Measurements from ENCODE around the gene SLC31A1.

Gene SLC31A1

GRCh38 chr9:113177251-113177650, 44.1 kb upstream of the SLC31A1 start:
- peaks cover 94% of the 10 kb centered on the region for H3K36me3 ChIP-seq (ENCODE audit: control insufficient read depth, low read length)
- H3K27ac ChIP-seq (ENCODE audit: low read depth, low read length) = no peak overlapping the region

GRCh38 chr9:113178087-113178486, 43.3 kb upstream of the SLC31A1 start:
- H4K20me1 ChIP-seq (ENCODE audit: control insufficient read depth, insufficient read depth, low read depth, low read length) = no peaks in the 10 kb centered on the region
- H3K9me3 ChIP-seq (ENCODE audit: control insufficient read depth, insufficient read depth, low read length) = no peaks in the 10 kb centered on the region
- H3K4me1 ChIP-seq (ENCODE audit: control insufficient read depth, low read length) = peaks cover 18% of the 10 kb centered on the region
- peaks cover 94% of the 10 kb centered on the region for H3K36me3 ChIP-seq (ENCODE audit: control insufficient read depth, low read length)
- H3K4me3 ChIP-seq (ENCODE audit: low read length) = no peak overlapping the region
- no peaks in the 10 kb centered on the region for H3F3A ChIP-seq (ENCODE audit: control insufficient read depth, insufficient read depth)
- no peaks in the 10 kb centered on the region for H3K27me3 ChIP-seq (ENCODE audit: control insufficient read depth, low read length)
- H3K27ac ChIP-seq (ENCODE audit: low read depth, low read length) = no peak overlapping the region
- H3K9me2 ChIP-seq (replicated peaks; ENCODE audit: control insufficient read depth, low read length) = no peaks in the 10 kb centered on the region
- H3K4me2 ChIP-seq (ENCODE audit: low read length) = no peak overlapping the region
- TF ChIP-seq EZH2phosphoT487 (IDR thresholded peaks at IDR 0.05; ENCODE audit: borderline replicate concordance, low read length) = no peak
- TF ChIP-seq, protein P1, sequence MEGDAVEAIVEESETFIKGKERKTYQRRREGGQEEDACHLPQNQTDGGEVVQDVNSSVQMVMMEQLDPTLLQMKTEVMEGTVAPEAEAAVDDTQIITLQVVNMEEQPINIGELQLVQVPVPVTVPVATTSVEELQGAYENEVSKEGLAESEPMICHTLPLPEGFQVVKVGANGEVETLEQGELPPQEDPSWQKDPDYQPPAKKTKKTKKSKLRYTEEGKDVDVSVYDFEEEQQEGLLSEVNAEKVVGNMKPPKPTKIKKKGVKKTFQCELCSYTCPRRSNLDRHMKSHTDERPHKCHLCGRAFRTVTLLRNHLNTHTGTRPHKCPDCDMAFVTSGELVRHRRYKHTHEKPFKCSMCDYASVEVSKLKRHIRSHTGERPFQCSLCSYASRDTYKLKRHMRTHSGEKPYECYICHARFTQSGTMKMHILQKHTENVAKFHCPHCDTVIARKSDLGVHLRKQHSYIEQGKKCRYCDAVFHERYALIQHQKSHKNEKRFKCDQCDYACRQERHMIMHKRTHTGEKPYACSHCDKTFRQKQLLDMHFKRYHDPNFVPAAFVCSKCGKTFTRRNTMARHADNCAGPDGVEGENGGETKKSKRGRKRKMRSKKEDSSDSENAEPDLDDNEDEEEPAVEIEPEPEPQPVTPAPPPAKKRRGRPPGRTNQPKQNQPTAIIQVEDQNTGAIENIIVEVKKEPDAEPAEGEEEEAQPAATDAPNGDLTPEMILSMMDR (IDR thresholded peaks at IDR 0.05; ENCODE audit: low read depth, low read length, poor library complexity, severe bottlenecking) = no peak
- H3K79me2 ChIP-seq (ENCODE audit: control insufficient read depth, low read length) = no peaks in the 10 kb centered on the region

More at GRCh38 chr9:113177251-113177650, 44.1 kb upstream of the SLC31A1 start:
- peaks cover 11% of the 10 kb centered on the region for H3K4me1 ChIP-seq (ENCODE audit: control insufficient read depth, low read length)
- no peaks in the 10 kb centered on the region for H3F3A ChIP-seq (ENCODE audit: control insufficient read depth, insufficient read depth)
- H3K27me3 ChIP-seq (ENCODE audit: control insufficient read depth, low read length) = no peaks in the 10 kb centered on the region
- H3K4me2 ChIP-seq (ENCODE audit: low read length) = no peak overlapping the region
- no peaks in the 10 kb centered on the region for H4K20me1 ChIP-seq (ENCODE audit: control insufficient read depth, insufficient read depth, low read depth, low read length)
- H3K79me2 ChIP-seq (ENCODE audit: control insufficient read depth, low read length) = no peaks in the 10 kb centered on the region
- H3K9me2 ChIP-seq (replicated peaks; ENCODE audit: control insufficient read depth, low read length) = no peaks in the 10 kb centered on the region
- no peak overlapping the region for H3K4me3 ChIP-seq (ENCODE audit: low read length)
- H3K9me3 ChIP-seq (ENCODE audit: control insufficient read depth, insufficient read depth, low read length) = no peaks in the 10 kb centered on the region
- TF ChIP-seq, protein P1 (IDR thresholded peaks at IDR 0.05; ENCODE audit: low read depth, low read length, poor library complexity, severe bottlenecking) = no peak
- no peak for TF ChIP-seq EZH2phosphoT487 (IDR thresholded peaks at IDR 0.05; ENCODE audit: borderline replicate concordance, low read length)

- Histone ChIP-seq H3K27me3 (ENCODE audit: control insufficient read depth, low read length) (no peaks in the 10 kb centered on the region), H3K36me3 (ENCODE audit: control insufficient read depth, low read length) (peaks cover 95% of the 10 kb centered on the region), H3K4me1 (ENCODE audit: control insufficient read depth, low read length) (peaks cover 18% of the 10 kb centered on the region), H3K79me2 (ENCODE audit: control insufficient read depth, low read length) (no peaks in the 10 kb centered on the region), H3F3A (ENCODE audit: control insufficient read depth, insufficient read depth) (no peaks in the 10 kb centered on the region), H3K9me2 (replicated peaks; ENCODE audit: control insufficient read depth, low read length) (no peaks in the 10 kb centered on the region), H3K27ac (ENCODE audit: low read depth, low read length) (no peak overlapping the region), H3K4me3 (ENCODE audit: low read length) (no peak overlapping the region), H4K20me1 (ENCODE audit: control insufficient read depth, insufficient read depth, low read depth, low read length) (no peaks in the 10 kb centered on the region), H3K9me3 (ENCODE audit: control insufficient read depth, insufficient read depth, low read length) (no peaks in the 10 kb centered on the region), H3K4me2 (ENCODE audit: low read length) (no peak overlapping the region)
- TF ChIP-seq, protein P1 (IDR thresholded peaks at IDR 0.05; ENCODE audit: low read depth, low read length, poor library complexity, severe bottlenecking) = no peak
- TF ChIP-seq EZH2phosphoT487 (IDR thresholded peaks at IDR 0.05; ENCODE audit: borderline replicate concordance, low read length) = no peak
These were observed 41.5 kb upstream of the SLC31A1 start for GRCh38 chr9:113179839-113180238.

Data from DOHH2 (cell line).